HG02642 (cell line): Measurements from ENCODE around the gene RET.

Experiments
- ATAC-seq: cut with Tn5 transposase; IDR thresholded peaks from one replicate; pipeline ENCODE4 v1.9.1; 2021; ENCODE audit warnings: mild to moderate bottlenecking; ENCODE audit not compliant: unreplicated experiment, poor library complexity

Gene RET

GRCh38 chr10:43156590-43157341, 79.9 kb downstream of the RET start:
- ATAC-seq, result no peak

- ATAC-seq, result no peak
These were observed 81.8 kb downstream of the RET start for GRCh38 chr10:43158636-43159035.

- ATAC-seq, result peak; percentile 62
These were observed 83.4 kb downstream of the RET start for GRCh38 chr10:43160046-43160920.

- ATAC-seq, result peak; percentile 86
These were observed 84.0 kb downstream of the RET start for GRCh38 chr10:43160921-43161255.

- no peak for ATAC-seq
These were observed 85.7 kb downstream of the RET start for GRCh38 chr10:43162604-43163003.

- ATAC-seq, result no peak
These were observed 89.5 kb downstream of the RET start for GRCh38 chr10:43166207-43166879.

- peak; percentile 82 for ATAC-seq
These were observed 90.1 kb downstream of the RET start for GRCh38 chr10:43166880-43167497.

- ATAC-seq, result no peak
These were observed 90.6 kb downstream of the RET start for GRCh38 chr10:43167498-43167889.

- ATAC-seq, result no peak
These were observed 93.6 kb downstream of the RET start for GRCh38 chr10:43170491-43170890.

- no peak for ATAC-seq
These were observed 95.8 kb downstream of the RET start for GRCh38 chr10:43172645-43173044.

GRCh38 chr10:43173120-43173519, 96.3 kb downstream of the RET start:
- ATAC-seq, result no peak

- ATAC-seq, result no peak
These were observed 98.1 kb downstream of the RET start for GRCh38 chr10:43174969-43175368.

- no peak for ATAC-seq
These were observed 99.4 kb downstream of the RET start for GRCh38 chr10:43176271-43176670.

- ATAC-seq, result no peak
These were observed 100.7 kb downstream of the RET start for GRCh38 chr10:43177595-43177994.
